PC-3 (cell line): ENCODE data around the gene TEKTIP1. TPM values are rescaled to one million over a fixed set of nuclear protein-coding genes. Genes with fewer than 3 reads are reported as not detected.

ENCODE experiments used
- ATAC-seq: fragments of 200-7000 bp; cut with Tn5 transposase; 2 replicates; pipeline ENCODE4 v1.9.1; 2020; ENCODE audit warnings: mild to moderate bottlenecking, moderate library complexity
- BruUV-seq: library from RNA; stranded (reverse); fragments of 400-500 nt; replicated peaks from 2 replicates; lab custom pipeline; 2021; lab: Mats Ljungman, UMichigan
- CTCF ChIA-PET: fragments of 300-600 bp; sonication (Branson Sonifier 250); formaldehyde crosslinking; loops from one replicate; lab custom pipeline; 2022; ENCODE audit warnings: antibody characterized with exemption; lab: Charles Lee
- POLR2A ChIA-PET: fragments of 300-600 bp; sonication (Branson Sonifier 250); formaldehyde crosslinking; loops from one replicate; lab custom pipeline; 2022; ENCODE audit warnings: antibody characterized with exemption; ENCODE audit not compliant: unreplicated experiment; lab: Charles Lee
- DNase-seq: peaks from one replicate; pipeline ENCODE4 v3.0.0-alpha.2; 2015
- H2AFZ ChIP-seq: fragments of 300-600 bp; sonication (generic); 2 replicates; pipeline ENCODE4 v1.6.0; 2016; ENCODE audit warnings: antibody characterized with exemption, low read length
- H3F3A ChIP-seq: fragments of 300-600 bp; sonication (generic); one replicate; pipeline ENCODE4 v1.6.0; 2017; ENCODE audit warnings: antibody characterized with exemption, low read length, control low read depth, mild to moderate bottlenecking; ENCODE audit not compliant: unreplicated experiment
- H3K27ac ChIP-seq: fragments of 300-600 bp; sonication (generic); 2 replicates; pipeline ENCODE4 v1.5.1; 2016; ENCODE audit warnings: mild to moderate bottlenecking, low read length
- H3K27me3 ChIP-seq: fragments of 300-600 bp; sonication (generic); 2 replicates; pipeline ENCODE4 v1.6.1; 2016; ENCODE audit warnings: low read length, mixed read lengths
- H3K36me3 ChIP-seq: fragments of 300-600 bp; sonication (generic); 2 replicates; pipeline ENCODE4 v1.6.1; 2016; ENCODE audit warnings: low read depth, mixed run types, low read length, mixed read lengths
- H3K4me1 ChIP-seq: fragments of 300-600 bp; sonication (generic); 2 replicates; pipeline ENCODE4 v1.5.1; 2016; ENCODE audit warnings: low read length; ENCODE audit not compliant: insufficient read depth
- H3K4me2 ChIP-seq: fragments of 300-600 bp; sonication (generic); 2 replicates; pipeline ENCODE4 v1.6.0; 2016; ENCODE audit warnings: low read length
- H3K4me3 ChIP-seq: fragments of 300-600 bp; sonication (generic); 2 replicates; pipeline ENCODE4 v1.5.1; 2016; ENCODE audit warnings: mild to moderate bottlenecking, low read length, mixed read lengths
- H3K79me2 ChIP-seq: fragments of 300-600 bp; sonication (generic); 2 replicates; pipeline ENCODE4 v1.6.1; 2017; ENCODE audit warnings: low read length, mixed read lengths
- H3K9ac ChIP-seq: fragments of 300-600 bp; sonication (generic); 2 replicates; pipeline ENCODE4 v1.6.0; 2016; ENCODE audit warnings: mild to moderate bottlenecking, low read length
- H3K9me2 ChIP-seq: fragments of 300-600 bp; sonication (generic); replicated peaks from 2 replicates; pipeline ENCODE4 v1.6.1; 2016; ENCODE audit warnings: mixed run types, low read length, mixed read lengths
- H3K9me3 ChIP-seq: fragments of 300-600 bp; sonication (generic); 2 replicates; pipeline ENCODE4 v1.6.1; 2016; ENCODE audit warnings: low read length, mixed read lengths
- H4K20me1 ChIP-seq: fragments of 300-600 bp; sonication (generic); 2 replicates; pipeline ENCODE4 v1.6.1; 2016; ENCODE audit warnings: low read length, mixed read lengths
- CTCF ChIP-seq: fragments of 300-600 bp; sonication (generic); conservative IDR thresholded peaks from 2 replicates; pipeline ENCODE4 v1.5.1; 2017; ENCODE audit warnings: antibody characterized with exemption, low read depth, mild to moderate bottlenecking, low read length
- EZH2 ChIP-seq: fragments of 300-600 bp; sonication (generic); IDR thresholded peaks from one replicate; pipeline ENCODE4 v1.6.1; 2017; ENCODE audit warnings: antibody characterized with exemption, mild to moderate bottlenecking, low read length; ENCODE audit not compliant: unreplicated experiment
- EZH2phosphoT487 ChIP-seq: fragments of 300-600 bp; sonication (generic); IDR thresholded peaks from 2 replicates; pipeline ENCODE4 v1.6.1; 2018; ENCODE audit warnings: mild to moderate bottlenecking, antibody characterized with exemption, low read length, borderline replicate concordance
- intact Hi-C: fragments of 100-400 bp; cut with micrococcal nuclease; formaldehyde crosslinking; loops from 2 replicates; pipeline ENCODE4 v1.9.0; 2023
- total RNA-seq: library from RNA; depleted of rRNA; stranded (reverse); fragments of >200 nt; gene quantifications from 2 replicates; pipeline ENCODE4 v1.2.3, GENCODE V29; 2014

The TEKTIP1 gene
- total RNA-seq, 1 experiment from 2014 or later: not detected

DNA sequence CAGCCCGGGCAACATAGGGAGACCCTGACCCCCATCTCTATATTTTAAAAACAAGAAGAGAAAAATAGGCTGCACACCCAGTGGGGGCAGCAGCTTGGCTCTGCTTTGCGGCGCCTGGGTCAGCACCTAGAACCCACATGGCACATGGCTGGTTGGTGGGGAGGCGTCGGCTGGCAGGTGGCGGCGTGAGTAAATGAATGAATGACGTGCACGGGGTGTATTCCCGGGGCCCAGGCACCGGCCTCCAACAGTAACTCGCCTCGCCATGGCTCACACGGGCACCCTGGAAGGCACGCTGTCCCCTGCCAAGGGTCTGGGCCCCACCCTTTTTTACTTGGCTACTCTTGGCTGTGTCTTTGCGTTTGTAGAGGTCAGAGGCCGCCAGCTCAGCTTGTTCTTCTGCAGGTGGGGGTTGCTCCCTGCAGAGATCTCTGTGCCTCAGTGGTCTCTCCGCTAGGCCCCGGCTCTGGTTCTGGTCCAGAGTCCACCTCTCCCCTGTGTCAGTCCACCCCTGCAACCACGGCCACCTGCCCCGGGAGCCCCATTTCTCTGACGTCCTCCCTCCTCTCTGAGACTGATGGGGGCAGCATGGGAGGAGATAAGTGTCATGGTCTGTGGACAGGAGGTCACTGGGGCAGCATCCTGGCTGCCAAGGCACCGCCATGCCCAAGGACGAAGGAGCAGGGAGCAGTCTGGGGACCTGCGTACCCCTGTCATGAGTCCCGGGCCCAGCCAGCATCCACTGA is 27.3 kb upstream of the TEKTIP1 start:
- Histone ChIP-seq H3K36me3 (no peaks in the 10 kb centered on the region; the same call in 1 of the 2 replicates), H3K27me3 (no peaks in the 10 kb centered on the region), H3K4me1 (peaks cover 20% of the 10 kb centered on the region), H3K4me2 (no peak overlapping the region), H3K9me2 (no peaks in the 10 kb centered on the region), H2AFZ (no peak overlapping the region), H4K20me1 (peaks cover 37% of the 10 kb centered on the region; the same call in 1 of the 2 replicates), H3K27ac (no peak overlapping the region), H3K9me3 (no peaks in the 10 kb centered on the region), H3F3A (no peaks in the 10 kb centered on the region), H3K9ac (no peak overlapping the region), H3K79me2 (peaks cover 99% of the 10 kb centered on the region), H3K4me3 (no peak overlapping the region)
- ChIA-PET CTCF (no interaction called here), POLR2A (no interaction called here)
- intact Hi-C loops: no loop called here
- BruUV-seq: no TSS peak
- no peak for TF ChIP-seq CTCF
- DNase-seq (no peak), ATAC-seq (no peak)

DNA sequence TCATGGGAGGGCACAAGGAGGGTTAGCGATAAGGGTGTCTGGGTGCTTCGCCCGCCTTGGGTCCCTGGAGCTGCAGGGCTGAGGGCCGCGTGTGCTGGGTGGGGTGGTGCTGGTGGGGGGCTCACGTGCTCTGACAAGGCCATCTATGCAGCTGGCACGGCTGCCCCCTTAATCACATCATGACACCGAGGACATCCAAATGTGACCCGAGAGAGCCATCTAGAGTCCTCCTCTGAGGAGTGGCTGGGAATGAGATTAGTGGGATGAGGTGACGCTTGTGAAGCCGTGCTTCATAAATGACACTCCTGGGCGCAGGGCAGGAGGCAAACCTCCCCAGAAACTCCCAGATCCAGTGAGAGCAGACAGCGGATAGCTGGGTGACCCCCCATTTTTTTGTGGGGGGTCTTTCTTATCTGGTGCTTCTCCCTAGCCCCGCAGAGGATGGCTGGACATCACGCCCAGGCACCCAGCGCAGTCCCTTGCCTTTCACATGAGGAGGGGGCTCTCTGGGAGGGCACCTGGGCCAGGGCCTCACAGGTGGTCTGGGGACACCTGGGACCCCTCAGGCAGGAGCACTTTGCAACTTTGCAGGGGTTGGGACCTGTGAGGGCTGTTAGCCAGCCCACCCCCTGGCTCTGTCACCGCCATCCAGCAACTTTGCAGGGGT is 26.3 kb upstream of the TEKTIP1 start:
- Histone ChIP-seq H3K27me3 (no peaks in the 10 kb centered on the region), H3K36me3 (no peaks in the 10 kb centered on the region; the same call in 1 of the 2 replicates), H3K9me3 (no peaks in the 10 kb centered on the region), H4K20me1 (peaks cover 38% of the 10 kb centered on the region; the same call in 1 of the 2 replicates), H3K9me2 (no peaks in the 10 kb centered on the region), H2AFZ (no peak overlapping the region), H3F3A (no peaks in the 10 kb centered on the region), H3K9ac (no peak overlapping the region), H3K4me3 (no peak overlapping the region), H3K27ac (no peak overlapping the region), H3K4me2 (no peak overlapping the region), H3K79me2 (peaks cover 99% of the 10 kb centered on the region), H3K4me1 (peaks cover 20% of the 10 kb centered on the region)
- BruUV-seq: no TSS peak
- POLR2A ChIA-PET: no interaction called here
- TF ChIP-seq EZH2phosphoT487 (no peak), EZH2 (no peak), CTCF (no peak)
- intact Hi-C loops: no loop called here
- DNase-seq: no peak
- CTCF ChIA-PET: no interaction called here
- no peak for ATAC-seq
